HG02588 (cell line): Measurements from ENCODE around the gene JPH3.

ENCODE experiments used
- ATAC-seq: cut with Tn5 transposase; IDR thresholded peaks from one replicate; pipeline ENCODE4 v1.9.1; 2021; ENCODE audit warnings: mild to moderate bottlenecking, moderate library complexity; ENCODE audit not compliant: unreplicated experiment

The JPH3 gene

DNA sequence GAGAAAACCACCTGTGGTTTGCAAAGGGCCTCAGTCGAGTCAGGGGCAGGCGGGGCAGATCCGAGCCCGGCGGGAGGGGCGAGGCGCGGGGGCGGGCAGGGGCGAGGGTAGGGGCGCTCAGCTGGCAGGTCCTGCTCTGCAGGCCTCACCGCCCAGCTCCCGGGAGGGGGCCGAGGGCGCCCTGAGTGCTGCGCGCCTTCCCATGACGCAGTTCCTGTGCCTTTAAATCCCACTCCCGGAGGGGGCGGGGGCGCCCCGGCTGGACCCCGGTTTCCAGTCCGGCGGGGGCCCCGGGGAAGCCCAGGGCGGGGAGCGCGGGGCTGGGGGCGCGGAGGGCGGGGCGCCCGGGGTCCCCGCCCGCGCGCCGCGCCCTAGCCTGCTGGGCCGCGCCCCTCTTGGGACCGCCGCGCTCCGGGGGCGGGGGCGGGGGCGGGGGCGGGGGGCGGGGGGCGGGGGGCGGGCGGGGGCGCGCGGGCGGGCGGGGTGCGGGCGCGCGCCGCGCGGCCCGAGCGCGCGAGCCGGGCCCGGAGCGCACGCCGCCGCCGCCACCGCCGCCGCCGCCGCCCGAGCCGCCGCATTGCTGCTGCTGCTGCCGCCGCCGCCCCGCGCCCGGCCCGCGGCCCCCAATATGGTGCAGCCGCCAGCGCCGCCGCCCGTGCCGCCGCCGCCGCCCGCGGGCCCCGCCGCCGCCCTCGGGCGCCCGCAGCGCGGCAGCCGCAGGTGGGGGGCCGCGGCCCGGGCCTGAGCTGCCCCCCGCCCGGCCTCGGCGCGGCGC, at the start of gene JPH3:
Gene JPH3, plus strand, starts transcription at position 508 of the 775 bp plus-strand sequence. CDS start 639 bp downstream, outside the sequence.
- ATAC-seq = no peak

GRCh38 chr16:87552772-87553573, 49.3 kb upstream of the JPH3 start:
- no peak for ATAC-seq

DNA sequence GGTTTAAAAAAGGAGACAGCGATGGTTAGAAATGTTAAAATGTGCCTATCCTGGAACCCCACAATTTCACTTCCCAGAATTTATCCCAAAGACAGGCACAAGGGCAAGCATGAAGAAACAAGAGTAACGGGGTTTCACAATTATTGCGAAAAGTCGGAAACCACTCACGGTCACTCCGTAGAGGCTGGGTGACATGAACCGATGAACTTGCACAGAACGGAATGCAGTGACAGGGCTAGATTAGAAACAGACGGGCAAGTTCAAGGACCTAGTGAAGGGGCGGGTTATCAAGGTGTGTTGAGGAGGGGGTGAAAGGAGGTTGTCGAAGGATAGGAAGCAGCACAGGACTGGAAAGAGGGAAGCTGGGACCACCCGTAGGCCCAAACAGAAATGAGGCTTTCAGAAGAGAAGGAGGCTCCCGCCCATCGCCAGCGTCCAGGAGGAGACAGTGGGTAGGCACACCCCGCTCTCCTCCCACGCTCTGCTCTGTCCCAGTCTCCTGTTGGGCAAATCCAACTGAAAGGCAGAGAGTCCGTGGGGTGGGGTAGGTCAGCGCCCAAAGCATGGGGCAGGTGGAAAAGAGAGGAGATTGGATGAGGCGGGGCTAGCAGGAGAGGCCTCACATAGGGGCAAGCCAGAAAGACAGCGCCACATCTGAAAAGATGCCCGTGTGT, 47.4 kb upstream of the JPH3 start:
- ATAC-seq = no peak

- no peak for ATAC-seq
These were observed 46.7 kb upstream of the JPH3 start for GRCh38 chr16:87555647-87556046.

- no peak for ATAC-seq
These were observed 45.3 kb upstream of the JPH3 start for GRCh38 chr16:87556941-87557459.

DNA sequence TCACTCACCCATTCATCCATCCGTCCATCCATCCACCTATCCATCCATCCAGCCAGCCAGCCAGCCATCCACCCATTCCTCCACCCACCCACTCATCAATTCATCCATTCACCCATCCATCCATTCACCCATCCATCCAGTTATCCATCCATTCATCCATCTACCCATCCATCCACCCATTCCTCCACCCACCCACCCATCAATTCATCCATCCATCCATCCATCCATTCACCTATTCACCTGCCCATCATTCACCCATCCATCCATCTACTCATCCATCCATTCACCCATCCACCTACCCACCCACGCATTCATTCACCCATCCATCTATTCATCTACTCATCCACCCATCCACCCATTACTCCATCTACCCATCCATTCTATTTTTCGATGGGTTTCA, 43.6 kb upstream of the JPH3 start:
- no peak for ATAC-seq

- no peak for ATAC-seq
These were observed 42.4 kb upstream of the JPH3 start for GRCh38 chr16:87559945-87560344.

DNA sequence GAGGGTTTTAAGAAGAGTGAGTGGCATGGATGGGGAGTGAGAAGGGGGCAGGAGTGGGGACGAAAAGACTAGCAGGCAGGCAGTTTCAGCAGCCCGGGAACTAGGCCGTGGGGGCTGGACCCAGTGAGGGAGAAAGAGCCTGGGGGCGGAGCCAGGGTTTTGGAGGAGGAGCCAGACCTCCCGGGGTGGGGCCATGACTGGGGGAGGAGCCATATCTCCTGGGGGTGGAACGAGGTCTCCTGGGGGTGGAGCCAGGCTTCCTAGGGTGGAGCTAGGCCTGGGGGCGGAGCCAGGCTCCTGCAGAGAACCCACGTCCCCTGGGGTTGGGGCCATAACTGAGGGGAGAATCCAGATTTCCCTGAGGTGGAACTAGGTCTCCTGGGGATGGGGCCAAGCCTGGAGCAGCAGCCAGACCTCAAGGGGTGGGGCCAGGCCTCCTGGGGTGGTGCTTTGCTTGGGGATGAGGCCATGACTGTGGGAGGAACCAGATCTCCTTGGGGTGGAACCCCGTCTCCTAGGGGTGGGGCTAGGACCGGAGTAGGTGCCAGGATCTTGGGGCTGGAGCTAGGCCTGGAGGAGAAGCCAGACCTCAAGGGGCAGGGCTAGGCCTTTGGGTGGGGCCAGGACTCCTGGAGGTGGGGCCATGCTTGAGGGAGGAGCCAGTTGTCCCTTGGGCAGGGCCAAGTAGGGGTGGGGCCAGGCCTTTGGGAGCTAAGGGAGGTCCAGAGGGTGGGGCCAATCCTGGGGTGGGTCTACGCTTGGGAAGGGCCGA, 41.7 kb upstream of the JPH3 start:
- ATAC-seq = no peak

DNA sequence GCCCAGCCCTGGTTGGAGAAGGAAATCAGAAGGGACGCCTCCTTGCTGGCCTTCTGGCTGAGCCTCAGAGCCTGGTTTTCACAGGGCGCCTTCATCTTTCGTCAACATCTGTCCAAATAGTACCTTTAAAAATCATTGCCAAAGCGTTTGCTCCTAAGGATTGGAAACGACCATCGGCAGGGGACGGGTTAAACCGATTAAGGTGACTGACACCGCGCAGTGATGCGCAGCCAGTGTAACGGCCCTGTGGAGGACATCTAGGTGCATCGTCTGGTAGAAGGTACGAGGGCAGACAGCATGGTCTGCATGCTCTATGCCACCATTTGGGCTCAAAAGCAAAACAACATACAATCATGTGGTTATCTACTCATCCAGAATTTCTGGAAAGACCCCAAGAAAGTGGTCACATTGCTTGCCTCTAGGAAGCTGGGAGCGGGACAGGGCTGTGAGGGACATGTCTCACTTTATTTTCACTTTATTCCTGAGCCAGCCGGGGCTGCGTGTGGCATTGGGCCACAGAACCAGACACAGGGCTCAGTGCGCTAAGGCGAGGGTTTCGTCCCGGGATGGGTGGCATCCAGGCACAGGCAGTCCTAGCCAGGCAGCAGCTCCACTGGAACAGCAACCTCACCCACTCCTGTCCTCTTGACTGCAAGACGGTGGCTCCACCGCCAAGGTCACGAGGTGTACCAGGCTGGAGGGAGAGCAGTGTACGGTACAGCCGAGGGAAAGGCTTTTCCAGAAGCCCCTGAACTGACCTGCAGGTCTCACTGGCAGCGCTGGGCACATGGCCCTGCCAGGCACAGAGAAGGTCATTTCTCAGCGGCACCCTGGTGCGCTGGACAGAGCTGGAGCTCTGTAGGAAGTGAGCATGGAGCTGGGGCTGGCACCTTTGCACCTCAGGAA, 40.9 kb upstream of the JPH3 start:
- ATAC-seq = no peak

GRCh38 chr16:87562201-87562600, 40.1 kb upstream of the JPH3 start:
- no peak for ATAC-seq

GRCh38 chr16:87563022-87563421, 39.3 kb upstream of the JPH3 start:
- ATAC-seq = no peak

DNA sequence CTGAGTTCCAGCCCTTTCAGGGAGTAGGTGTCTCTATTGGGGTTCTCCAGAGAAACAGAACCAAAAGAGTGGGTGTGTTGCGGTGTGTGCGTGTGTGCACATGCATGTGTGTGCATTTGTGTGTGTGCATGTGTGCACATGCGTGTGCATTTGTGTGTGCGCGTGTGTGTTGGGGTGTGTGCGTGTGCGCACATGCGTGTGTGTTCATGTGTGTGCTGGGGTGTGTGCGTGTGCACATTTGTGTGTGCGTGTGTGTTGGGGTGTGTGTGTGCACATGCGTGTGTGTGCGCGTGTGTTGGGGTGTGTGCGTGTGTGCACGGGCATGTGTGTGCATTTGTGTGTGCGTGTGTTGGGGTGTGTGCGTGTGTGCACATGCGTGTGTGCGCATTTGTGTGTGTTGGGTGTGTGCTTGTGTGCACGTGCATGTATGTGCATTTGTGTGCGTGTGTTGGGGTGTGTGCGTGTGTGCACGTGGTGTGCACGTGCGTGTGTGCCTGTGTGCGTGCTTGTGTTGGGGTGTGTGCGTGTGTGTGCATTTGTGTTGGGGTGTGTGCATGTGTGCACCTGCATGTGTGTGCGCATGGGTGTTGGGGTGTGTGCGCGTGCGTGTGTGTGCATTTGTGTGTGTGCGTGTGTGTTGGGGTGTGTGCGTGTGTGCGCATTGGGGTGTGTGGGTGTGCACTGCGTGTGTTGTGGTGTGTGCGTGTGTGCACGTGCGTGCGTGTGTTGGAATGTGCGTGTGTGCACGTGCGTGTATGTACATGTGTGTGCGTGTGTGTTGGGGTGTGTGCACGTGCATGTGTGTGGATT, 38.4 kb upstream of the JPH3 start:
- no peak for ATAC-seq

- ATAC-seq = no peak
These were observed 37.9 kb upstream of the JPH3 start for GRCh38 chr16:87564524-87564778.

DNA sequence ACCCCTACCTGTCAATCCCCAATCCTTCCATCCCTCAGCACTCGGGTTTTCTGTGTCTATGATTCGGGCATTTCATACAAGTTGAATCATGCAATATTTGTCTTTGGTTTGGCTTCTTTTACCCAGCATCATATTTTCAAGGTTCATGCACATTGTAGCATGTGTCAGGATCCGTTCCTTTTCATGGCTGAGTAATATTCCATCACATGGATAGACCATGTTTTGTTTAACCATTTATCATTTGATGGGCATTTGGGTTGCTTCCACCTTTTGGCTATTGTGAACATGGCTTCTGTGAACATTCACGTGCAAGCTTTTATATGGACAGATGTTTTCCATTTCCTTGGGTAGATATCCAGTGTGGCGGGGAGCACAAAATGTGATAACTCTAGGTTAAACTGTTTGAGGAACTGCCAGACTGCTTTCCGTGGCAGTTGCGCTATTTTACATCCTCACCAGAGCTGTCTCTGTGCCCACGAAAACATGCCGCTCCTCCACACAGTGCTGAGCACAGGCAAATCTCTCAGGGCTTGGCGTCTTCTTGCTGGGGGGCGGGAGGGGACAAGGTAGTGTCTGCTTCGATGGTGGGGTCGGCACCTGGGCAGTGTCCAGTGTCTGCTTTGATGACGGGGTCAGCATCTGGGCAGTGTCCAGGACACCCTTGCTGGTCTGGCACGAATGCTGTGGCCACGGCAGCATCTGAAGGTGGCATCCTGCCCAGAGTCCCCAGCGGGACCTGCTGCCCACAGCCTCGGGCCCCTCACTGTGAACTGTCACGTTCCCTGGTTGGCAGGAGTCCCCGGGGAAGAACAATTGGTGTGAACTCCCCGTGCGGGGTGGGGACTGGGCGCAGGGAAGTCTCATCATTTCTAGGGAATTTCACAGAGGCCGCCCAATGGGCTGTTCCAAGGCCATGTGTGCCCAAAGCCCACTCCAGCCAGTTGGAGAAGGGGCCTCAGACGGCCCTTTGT, 32.4 kb upstream of the JPH3 start:
- no peak for ATAC-seq

DNA sequence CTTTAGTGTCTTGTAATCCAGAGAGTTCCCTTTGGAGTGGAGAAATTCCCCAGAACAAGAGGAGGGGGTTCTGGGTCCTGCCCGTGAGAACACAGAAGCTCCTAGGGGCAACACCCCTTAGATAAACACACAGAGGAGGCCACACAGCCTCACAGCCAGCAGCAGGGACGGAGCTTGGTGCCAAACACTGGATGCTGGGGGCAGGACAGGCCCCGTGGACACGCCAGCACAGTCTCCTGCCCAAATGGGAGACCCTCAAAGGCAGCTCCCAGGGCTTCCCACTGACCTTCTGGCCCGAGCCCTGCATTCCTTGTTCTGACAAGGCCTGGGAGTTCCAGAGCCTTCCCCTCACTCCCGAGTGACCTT, 31.8 kb upstream of the JPH3 start:
- ATAC-seq = no peak

- ATAC-seq = no peak
These were observed 31.1 kb upstream of the JPH3 start for GRCh38 chr16:87570938-87571867.

GRCh38 chr16:87571868-87572244, 30.5 kb upstream of the JPH3 start:
- no peak for ATAC-seq
